ENCODE data around the gene HSPB7. TPM values are rescaled to one million over a fixed set of nuclear protein-coding genes. Genes with fewer than 3 reads are reported as not detected.
A peak's percentile ranks its signal among the peaks of the same experiment; 100 is the strongest.

Gene HSPB7
- polyA plus RNA-seq, 1 donor from 2014 or later: not detected

GRCh38 chr1:15972409-15972808 lies 45.4 kb downstream of the HSPB7 start:
- H3K4me3 Mint-ChIP-seq: peak overlapping the region in 1 of 4 donors; percentile 98
- H3K27ac Mint-ChIP-seq: peak overlapping the region in 1 of 3 donors; percentile 11

DNA sequence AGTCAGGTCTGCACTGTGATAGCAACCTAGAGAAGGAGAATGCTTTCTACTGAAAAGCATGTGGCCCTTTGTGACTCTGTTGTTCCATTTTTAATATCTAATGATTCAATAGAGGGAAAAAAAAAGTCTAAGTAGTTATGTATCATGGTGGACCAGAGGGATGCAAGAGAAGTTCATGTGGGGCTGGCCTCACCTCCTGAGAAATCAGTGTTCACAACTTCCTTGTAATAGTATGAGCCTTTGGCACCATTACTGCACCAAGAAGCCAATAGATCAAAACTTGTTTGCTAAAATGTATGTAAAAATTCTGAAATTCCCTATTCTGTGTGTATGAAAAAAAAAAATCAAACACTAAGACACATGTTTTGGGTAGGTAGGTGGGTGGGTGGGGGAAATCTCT lies 46.9 kb downstream of the HSPB7 start:
- Mint-ChIP-seq H3K4me1 (peaks cover 38 to 53% (median 40%) of the 10 kb centered on the region in 3 donors), H3K27ac (no peak overlapping the region), H3K4me3 (peak overlapping the region in 1 of 4 donors; percentile 54), H3K36me3 (peaks cover 9% of the 10 kb centered on the region), H3K9me3 (no peaks in the 10 kb centered on the region), H3K27me3 (no peaks in the 10 kb centered on the region)

More at GRCh38 chr1:15972409-15972808, 45.4 kb downstream of the HSPB7 start:
- peaks cover 9% of the 10 kb centered on the region for H3K36me3 Mint-ChIP-seq
- no peaks in the 10 kb centered on the region for H3K27me3 Mint-ChIP-seq
- H3K4me1 Mint-ChIP-seq: peaks cover 31 to 48% (median 34%) of the 10 kb centered on the region in 3 donors
- no peaks in the 10 kb centered on the region for H3K9me3 Mint-ChIP-seq

DNA sequence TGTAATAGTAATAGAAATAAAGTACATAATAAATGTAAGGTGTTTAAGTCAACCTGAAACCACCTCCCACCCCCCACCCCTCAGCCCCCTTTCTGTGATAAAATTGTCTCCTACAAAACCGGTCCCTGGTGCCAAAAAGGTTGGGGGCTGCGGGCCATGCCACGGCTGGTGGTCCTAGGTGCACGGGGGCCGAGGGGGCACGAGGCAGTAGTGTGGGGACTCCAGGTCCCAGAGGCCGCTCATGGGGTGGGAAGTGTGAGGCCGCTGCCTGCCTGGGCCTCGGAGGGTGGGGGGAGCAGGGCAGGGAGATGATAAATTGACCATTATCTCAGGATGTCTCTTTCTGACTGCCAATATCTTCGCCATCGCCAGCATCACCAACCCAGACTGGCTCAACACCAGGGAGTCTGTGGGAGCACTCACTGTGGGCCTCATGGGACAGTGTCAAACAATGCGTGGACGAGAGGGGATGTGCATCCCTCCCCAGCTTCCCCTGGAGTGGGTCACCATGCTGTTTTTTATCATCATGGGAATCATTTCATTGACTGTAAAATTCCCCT lies 48.4 kb downstream of the HSPB7 start:
- Mint-ChIP-seq H3K27me3 (peaks cover 2% of the 10 kb centered on the region), H3K36me3 (peaks cover 7% of the 10 kb centered on the region)

DNA sequence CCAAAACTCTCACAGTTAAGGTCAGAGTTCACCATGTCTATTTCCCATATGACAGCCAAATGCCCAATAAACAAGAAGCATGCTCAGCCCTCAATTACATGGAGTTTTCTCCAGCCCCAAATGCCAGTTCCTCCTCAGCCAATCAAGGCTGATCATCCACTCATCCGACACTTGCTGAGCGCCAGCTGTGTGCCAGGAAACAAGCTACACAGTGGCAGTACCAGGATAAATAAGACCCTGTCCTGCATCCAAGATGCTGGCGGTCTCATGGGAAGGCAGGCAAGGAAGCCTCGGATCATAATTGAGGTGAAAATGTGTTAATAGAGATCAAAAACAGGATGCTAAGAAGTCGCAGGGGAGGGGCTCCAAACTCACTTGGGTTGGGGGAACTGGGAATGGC lies 49.7 kb downstream of the HSPB7 start:
- no peak overlapping the region for H3K4me3 Mint-ChIP-seq
- H3K4me1 Mint-ChIP-seq: peaks cover 45 to 56% (median 46%) of the 10 kb centered on the region in 3 donors
- H3K36me3 Mint-ChIP-seq: peaks cover 3% of the 10 kb centered on the region
- H3K27ac Mint-ChIP-seq: peak overlapping the region in 2 of 3 donors; percentile 40 to 71
- H3K27me3 Mint-ChIP-seq: peaks cover 2% of the 10 kb centered on the region
- no peaks in the 10 kb centered on the region for H3K9me3 Mint-ChIP-seq

More for the DNA sequence above, 48.4 kb downstream of the HSPB7 start:
- H3K4me3 Mint-ChIP-seq: peak overlapping the region in 1 of 4 donors; percentile 16
- no peak overlapping the region for H3K27ac Mint-ChIP-seq
- H3K4me1 Mint-ChIP-seq: peaks cover 40 to 59% (median 45%) of the 10 kb centered on the region in 3 donors
- no peaks in the 10 kb centered on the region for H3K9me3 Mint-ChIP-seq

DNA sequence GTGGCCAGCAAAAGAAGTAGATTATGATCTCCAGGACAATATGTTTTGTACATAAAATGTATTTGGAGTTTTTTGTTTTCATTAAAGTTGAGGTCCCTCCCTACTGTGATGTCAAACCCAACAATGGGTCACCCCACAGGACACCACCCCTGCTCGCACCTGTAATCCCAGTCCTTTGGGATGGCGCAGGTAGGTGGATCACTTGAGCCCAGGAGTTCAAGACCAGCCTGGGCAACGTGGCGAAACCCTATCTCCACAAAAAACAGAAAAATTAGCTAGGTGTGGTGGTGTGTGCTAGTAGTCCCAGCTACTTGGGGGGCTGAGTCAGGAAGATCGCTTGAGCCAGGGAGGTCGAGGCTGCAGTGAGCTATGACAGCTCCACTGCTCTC lies 50.9 kb downstream of the HSPB7 start:
- Mint-ChIP-seq H3K4me1 (peaks cover 42 to 57% (median 55%) of the 10 kb centered on the region in 3 donors), H3K4me3 (peak overlapping the region in 3 of 4 donors; percentile 39 to 71 (median 63)), H3K36me3 (peaks cover 3% of the 10 kb centered on the region), H3K27ac (no peak overlapping the region), H3K27me3 (peaks cover 2% of the 10 kb centered on the region), H3K9me3 (no peaks in the 10 kb centered on the region)

- H3K27me3 Mint-ChIP-seq: peaks cover 2% of the 10 kb centered on the region
- peak overlapping the region; percentile 87 to 98 (median 97) for H3K27ac Mint-ChIP-seq
- H3K9me3 Mint-ChIP-seq: no peaks in the 10 kb centered on the region
- H3K36me3 Mint-ChIP-seq: peaks cover 3% of the 10 kb centered on the region
- peak overlapping the region; percentile 45 to 92 (median 80) for H3K4me3 Mint-ChIP-seq
- H3K4me1 Mint-ChIP-seq: peaks cover 40 to 57% (median 55%) of the 10 kb centered on the region in 3 donors
Observed at GRCh38 chr1:15966081-15966955, 51.5 kb downstream of the HSPB7 start.

- peaks cover 2% of the 10 kb centered on the region for H3K27me3 Mint-ChIP-seq
- peak overlapping the region; percentile 87 to 98 (median 97) for H3K27ac Mint-ChIP-seq
Observed at GRCh38 chr1:15965228-15965767, 52.5 kb downstream of the HSPB7 start.

More at GRCh38 chr1:15965228-15965767, 52.5 kb downstream of the HSPB7 start:
- H3K36me3 Mint-ChIP-seq: no peaks in the 10 kb centered on the region
- peaks cover 40 to 62% (median 58%) of the 10 kb centered on the region in 3 donors for H3K4me1 Mint-ChIP-seq
- H3K9me3 Mint-ChIP-seq: no peaks in the 10 kb centered on the region
- H3K4me3 Mint-ChIP-seq: peak overlapping the region; percentile 45 to 92 (median 80)

Other genes starting within 250 kb of the HSPB7 start
- 1.3 TPM for gene UQCRHL, start 210.4 kb downstream of the HSPB7 start, polyA plus RNA-seq
- 43.2 TPM for gene SPEN, start 170.3 kb downstream of the HSPB7 start, polyA plus RNA-seq
- gene ZBTB17, start 41.9 kb downstream of the HSPB7 start, polyA plus RNA-seq: 30.5 TPM
- gene SRARP, start 13.8 kb downstream of the HSPB7 start, polyA plus RNA-seq: not detected
- gene CLCNKA, start 4.0 kb upstream of the HSPB7 start, polyA plus RNA-seq: not detected
- gene CLCNKB, start 25.7 kb upstream of the HSPB7 start, polyA plus RNA-seq: not detected
- not detected for gene FAM131C, start 55.6 kb upstream of the HSPB7 start, polyA plus RNA-seq
- not detected for gene EPHA2, start 138.0 kb upstream of the HSPB7 start, polyA plus RNA-seq
- gene ARHGEF19, start 194.6 kb upstream of the HSPB7 start, polyA plus RNA-seq: 10.5 TPM
- gene CPLANE2, start 219.1 kb upstream of the HSPB7 start, polyA plus RNA-seq: 2.2 TPM

All from IgD-negative memory B cell (primary cell).